ENCODE measurements around the gene LRRC26.

GRCh38 chr9:137128158-137128861, 41.5 kb downstream of the LRRC26 start:
- TF ChIP-seq POLR2A (IDR thresholded peaks at IDR 0.05; ENCODE audit: low read depth, low read length) (no peak), CTCF (IDR thresholded peaks at IDR 0.05; ENCODE audit: extremely low read depth in 1 of 2, insufficient read depth in 1 of 2, low read depth in 1 of 2, low read length in 2 of 2) (no peak), EZH2 (IDR thresholded peaks at IDR 0.05; ENCODE audit: borderline replicate concordance, low read depth, low read length, severe bottlenecking) (no peak), POLR2AphosphoS5 (IDR thresholded peaks at IDR 0.05; ENCODE audit: insufficient read depth, low read depth, low read length) (no peak), GATA2 (IDR thresholded peaks at IDR 0.05; ENCODE audit: insufficient read depth, insufficient read length, low read depth, low read length) (no peak), JUN (IDR thresholded peaks at IDR 0.05; ENCODE audit: borderline replicate concordance, insufficient read depth, insufficient read length, low read depth) (no peak), MYC (IDR thresholded peaks at IDR 0.05; ENCODE audit: low read depth, low read length) (no peak), MAX (IDR thresholded peaks at IDR 0.05; ENCODE audit: insufficient read depth, insufficient read length) (no peak), FOS (IDR thresholded peaks at IDR 0.05; ENCODE audit: borderline replicate concordance, insufficient read depth, low read length) (no peak)

All from endothelial cell of umbilical vein (primary cell).